ENCODE data around the gene DUSP22. TPM values are rescaled to one million over a fixed set of nuclear protein-coding genes. Genes with fewer than 3 reads are reported as not detected.

Gene DUSP22
- total RNA-seq, 2 donors from 2014 or later, result 33.5 to 35.4 TPM

DNA sequence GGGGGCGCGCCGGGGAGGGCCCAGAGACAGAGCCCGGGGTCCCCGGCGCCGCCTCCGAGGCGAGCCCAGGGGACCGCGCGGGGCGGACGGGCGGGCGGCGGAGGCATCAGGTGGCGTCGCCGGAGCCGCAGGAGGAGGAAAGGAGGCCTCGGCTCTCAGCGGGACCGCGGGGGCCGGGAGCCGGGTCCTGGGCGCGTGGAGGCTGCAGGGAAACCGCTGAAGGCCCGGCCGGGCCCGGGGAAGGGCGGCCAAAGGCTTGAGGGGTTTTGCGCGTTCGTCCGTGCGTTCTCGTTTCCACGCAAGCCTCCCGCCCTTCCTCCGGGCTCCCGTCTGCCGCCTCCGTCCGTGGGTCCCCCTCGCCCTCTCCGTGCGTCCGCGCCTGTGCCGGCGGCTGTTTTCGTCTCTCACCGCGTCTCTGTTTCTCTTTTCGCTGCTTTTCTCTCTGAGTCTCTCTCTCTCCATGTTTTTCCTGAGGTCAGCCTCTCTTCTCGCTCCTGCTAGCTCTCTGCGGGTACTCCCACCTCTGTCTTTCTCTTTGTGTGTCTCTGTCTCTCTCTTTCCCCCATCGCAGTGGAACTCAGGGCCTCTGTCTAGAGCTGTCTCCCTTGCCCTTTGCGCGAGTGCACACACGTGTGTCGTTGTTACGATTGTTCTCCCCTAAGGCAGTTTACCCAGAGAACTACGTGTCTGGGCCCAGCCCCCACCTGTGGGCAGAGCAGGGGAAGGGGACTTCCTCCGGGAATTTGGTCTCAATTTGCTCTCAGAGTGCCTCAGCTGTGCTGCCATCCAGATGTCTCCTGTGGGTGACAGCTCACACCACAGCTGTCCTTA lies 101.3 kb downstream of the DUSP22 start:
- Histone ChIP-seq H3K36me3 (ENCODE audit: control insufficient read depth, insufficient read depth, low read length) (no peaks in the 10 kb centered on the region), H3K9me3 (ENCODE audit: control insufficient read depth, low read length) (no peaks in the 10 kb centered on the region), H3K27ac (ENCODE audit: low read depth, low read length) (no peak overlapping the region), H3K4me1 (ENCODE audit: control insufficient read depth, insufficient read depth, low read length) (no peaks in the 10 kb centered on the region), H3K9ac (ENCODE audit: extremely low read depth, low read length, poor library complexity, severe bottlenecking) (no peak overlapping the region), H3K4me3 (ENCODE audit: low read length) (peak overlapping the region; percentile 58), H3K27me3 (ENCODE audit: control insufficient read depth, insufficient read depth, low read length, poor library complexity, severe bottlenecking) (peaks cover 93% of the 10 kb centered on the region)
- peak overlapping the region; percentile 50 for H3K4me3 Mint-ChIP-seq
- TF ChIP-seq, protein P1, sequence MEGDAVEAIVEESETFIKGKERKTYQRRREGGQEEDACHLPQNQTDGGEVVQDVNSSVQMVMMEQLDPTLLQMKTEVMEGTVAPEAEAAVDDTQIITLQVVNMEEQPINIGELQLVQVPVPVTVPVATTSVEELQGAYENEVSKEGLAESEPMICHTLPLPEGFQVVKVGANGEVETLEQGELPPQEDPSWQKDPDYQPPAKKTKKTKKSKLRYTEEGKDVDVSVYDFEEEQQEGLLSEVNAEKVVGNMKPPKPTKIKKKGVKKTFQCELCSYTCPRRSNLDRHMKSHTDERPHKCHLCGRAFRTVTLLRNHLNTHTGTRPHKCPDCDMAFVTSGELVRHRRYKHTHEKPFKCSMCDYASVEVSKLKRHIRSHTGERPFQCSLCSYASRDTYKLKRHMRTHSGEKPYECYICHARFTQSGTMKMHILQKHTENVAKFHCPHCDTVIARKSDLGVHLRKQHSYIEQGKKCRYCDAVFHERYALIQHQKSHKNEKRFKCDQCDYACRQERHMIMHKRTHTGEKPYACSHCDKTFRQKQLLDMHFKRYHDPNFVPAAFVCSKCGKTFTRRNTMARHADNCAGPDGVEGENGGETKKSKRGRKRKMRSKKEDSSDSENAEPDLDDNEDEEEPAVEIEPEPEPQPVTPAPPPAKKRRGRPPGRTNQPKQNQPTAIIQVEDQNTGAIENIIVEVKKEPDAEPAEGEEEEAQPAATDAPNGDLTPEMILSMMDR (conservative IDR thresholded peaks at IDR 0.05), result no peak
- no peaks in the 10 kb centered on the region for H3K36me3 Mint-ChIP-seq (ENCODE audit: low read depth)
- peak; percentile 73 for DNase-seq
- 5 to 6% methylated on average over 40 to 68 of the region's 68 CpGs for WGBS, 2 experiments (ENCODE audit: insufficient coverage in 1 of 2, insufficient read length in 1 of 2)
- no peak overlapping the region for H3K27ac Mint-ChIP-seq
- no peaks in the 10 kb centered on the region for H3K9me3 Mint-ChIP-seq
- peaks cover 88% of the 10 kb centered on the region for H3K27me3 Mint-ChIP-seq (ENCODE audit: insufficient read depth)
- H3K4me1 Mint-ChIP-seq, result peaks cover 5% of the 10 kb centered on the region

DNA sequence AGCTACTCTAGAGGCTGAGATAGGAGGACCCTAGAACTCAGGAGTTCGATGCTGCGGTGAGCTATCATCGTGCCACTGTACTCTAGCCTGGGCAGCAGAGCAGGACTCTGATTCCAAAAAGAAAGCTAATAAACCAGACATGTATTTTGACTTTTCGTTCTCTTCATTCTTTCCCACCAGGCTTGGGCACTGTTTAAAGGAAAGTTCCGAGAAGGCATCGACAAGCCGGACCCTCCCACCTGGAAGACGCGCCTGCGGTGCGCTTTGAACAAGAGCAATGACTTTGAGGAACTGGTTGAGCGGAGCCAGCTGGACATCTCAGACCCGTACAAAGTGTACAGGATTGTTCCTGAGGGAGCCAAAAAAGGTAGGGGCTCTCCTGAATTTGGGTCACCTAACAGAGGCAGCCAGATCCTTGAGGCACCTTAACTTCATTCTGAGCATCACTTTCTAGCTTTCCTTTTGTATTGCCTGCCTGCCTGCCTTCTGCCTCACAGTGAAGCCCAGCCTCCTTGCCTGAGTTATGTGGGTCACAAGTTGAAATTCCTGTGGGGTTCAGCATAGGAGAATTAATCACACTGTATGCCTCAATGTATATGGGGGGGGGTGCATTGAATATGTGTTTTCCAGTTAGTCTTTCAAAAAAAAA lies 102.5 kb downstream of the DUSP22 start:
- H3K4me1 ChIP-seq (ENCODE audit: control insufficient read depth, insufficient read depth, low read length), result no peaks in the 10 kb centered on the region
- no peaks in the 10 kb centered on the region for H3K36me3 Mint-ChIP-seq (ENCODE audit: low read depth)
- no peak for DNase-seq
- no peak overlapping the region for H3K9ac ChIP-seq (ENCODE audit: extremely low read depth, low read length, poor library complexity, severe bottlenecking)
- no peak overlapping the region for H3K4me3 Mint-ChIP-seq
- H3K9me3 ChIP-seq (ENCODE audit: control insufficient read depth, low read length), result no peaks in the 10 kb centered on the region
- peaks cover 5% of the 10 kb centered on the region for H3K4me1 Mint-ChIP-seq
- H3K4me3 ChIP-seq (ENCODE audit: low read length), result no peak overlapping the region
- TF ChIP-seq, protein P1 (conservative IDR thresholded peaks at IDR 0.05), result no peak
- peaks cover 81% of the 10 kb centered on the region for H3K27me3 ChIP-seq (ENCODE audit: control insufficient read depth, insufficient read depth, low read length, poor library complexity, severe bottlenecking)
- no peaks in the 10 kb centered on the region for H3K9me3 Mint-ChIP-seq
- H3K27ac ChIP-seq (ENCODE audit: low read depth, low read length), result no peak overlapping the region
- H3K36me3 ChIP-seq (ENCODE audit: control insufficient read depth, insufficient read depth, low read length), result no peaks in the 10 kb centered on the region
- H3K27ac Mint-ChIP-seq, result no peak overlapping the region
- H3K27me3 Mint-ChIP-seq (ENCODE audit: insufficient read depth), result peaks cover 86% of the 10 kb centered on the region
- WGBS, 2 experiments (ENCODE audit: insufficient coverage in 1 of 2, insufficient read length in 1 of 2), result 94 to 97% methylated on average over 13 of the region's 13 CpGs

DNA sequence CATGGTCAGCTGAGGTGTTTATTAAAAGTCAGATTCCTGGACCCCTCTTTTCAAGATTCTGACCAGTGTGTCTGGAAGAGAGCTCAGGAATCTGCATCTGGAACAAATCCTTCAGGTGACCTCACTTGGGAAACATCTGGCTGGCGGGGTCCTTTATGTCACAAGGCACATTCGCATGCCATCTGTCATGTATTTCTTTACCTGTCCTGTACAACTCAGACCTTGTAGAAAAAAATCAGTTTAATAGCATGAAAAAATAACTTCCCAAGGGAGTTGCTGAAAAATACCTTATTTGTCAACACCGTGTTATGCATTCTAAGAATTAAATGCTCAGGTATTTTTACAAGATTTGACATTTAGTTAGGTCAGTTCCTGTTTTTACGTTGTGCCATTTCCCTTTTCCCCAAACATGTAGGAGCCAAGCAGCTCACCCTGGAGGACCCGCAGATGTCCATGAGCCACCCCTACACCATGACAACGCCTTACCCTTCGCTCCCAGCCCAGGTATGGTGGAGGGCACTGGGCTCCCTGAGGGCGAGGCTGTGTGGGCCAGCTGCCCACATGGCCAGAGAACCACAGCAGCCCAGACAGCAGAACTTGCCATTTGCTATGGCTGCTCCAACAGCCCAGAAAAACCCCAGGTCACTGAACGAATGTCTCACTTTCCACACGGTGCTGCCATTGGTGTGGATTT lies 103.3 kb downstream of the DUSP22 start:
- no peaks in the 10 kb centered on the region for H3K9me3 ChIP-seq (ENCODE audit: control insufficient read depth, low read length)
- H3K27me3 Mint-ChIP-seq (ENCODE audit: insufficient read depth), result peaks cover 79% of the 10 kb centered on the region
- H3K27ac ChIP-seq (ENCODE audit: low read depth, low read length), result no peak overlapping the region
- peaks cover 5% of the 10 kb centered on the region for H3K4me1 Mint-ChIP-seq
- WGBS, 2 experiments (ENCODE audit: insufficient coverage in 1 of 2, insufficient read length in 1 of 2), result 95 to 97% methylated on average over 6 to 10 of the region's 10 CpGs
- no peaks in the 10 kb centered on the region for H3K36me3 Mint-ChIP-seq (ENCODE audit: low read depth)
- no peak for DNase-seq
- no peaks in the 10 kb centered on the region for H3K9me3 Mint-ChIP-seq
- peaks cover 73% of the 10 kb centered on the region for H3K27me3 ChIP-seq (ENCODE audit: control insufficient read depth, insufficient read depth, low read length, poor library complexity, severe bottlenecking)
- H3K4me3 ChIP-seq (ENCODE audit: low read length), result no peak overlapping the region
- no peak overlapping the region for H3K27ac Mint-ChIP-seq
- H3K36me3 ChIP-seq (ENCODE audit: control insufficient read depth, insufficient read depth, low read length), result no peaks in the 10 kb centered on the region
- no peaks in the 10 kb centered on the region for H3K4me1 ChIP-seq (ENCODE audit: control insufficient read depth, insufficient read depth, low read length)
- no peak overlapping the region for H3K9ac ChIP-seq (ENCODE audit: extremely low read depth, low read length, poor library complexity, severe bottlenecking)
- TF ChIP-seq, protein P1 (conservative IDR thresholded peaks at IDR 0.05), result no peak
- H3K4me3 Mint-ChIP-seq, result no peak overlapping the region
